ENCODE data around the gene ZBTB3. TPM values are rescaled to one million over a fixed set of nuclear protein-coding genes. Genes with fewer than 3 reads are reported as not detected.

The ZBTB3 gene
- total and polyA plus RNA-seq, 2 of the 13 experiments (the other 11 are each of a cell fraction or from before 2014, with no cell fraction given) = 3.4 to 5.2 TPM

DNA sequence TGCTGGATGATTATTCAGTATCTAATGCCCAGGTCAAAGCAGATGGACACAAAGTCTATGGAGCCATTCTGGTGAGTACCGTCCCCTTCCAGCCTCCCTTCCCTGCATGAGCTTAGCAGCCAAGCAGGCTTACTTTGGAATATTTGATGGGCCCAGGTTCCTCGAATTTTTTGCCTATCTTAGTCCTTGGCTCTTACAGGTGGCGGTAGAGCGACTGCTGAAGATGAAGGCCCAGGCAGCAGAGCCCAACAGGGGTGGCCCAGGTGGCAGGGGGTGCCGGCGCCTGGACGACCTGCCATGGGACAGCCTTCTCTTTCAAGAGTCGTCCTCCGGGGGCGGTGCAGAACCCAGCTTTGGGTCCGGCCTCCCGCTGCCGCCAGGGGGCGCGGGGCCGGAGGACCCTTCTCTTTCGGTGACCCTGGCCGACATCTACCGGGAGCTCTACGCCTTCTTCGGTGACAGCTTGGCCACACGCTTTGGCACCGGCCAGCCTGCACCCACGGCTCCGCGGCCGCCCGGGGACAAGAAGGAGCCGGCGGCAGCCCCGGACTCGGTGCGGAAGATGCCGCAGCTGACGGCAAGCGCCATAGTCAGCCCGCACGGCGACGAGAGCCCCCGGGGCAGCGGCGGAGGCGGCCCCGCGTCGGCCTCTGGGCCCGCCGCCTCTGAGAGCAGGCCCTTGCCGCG lies 32.5 kb upstream of the ZBTB3 start (continued):
- TF ChIP-seq, protein P1, sequence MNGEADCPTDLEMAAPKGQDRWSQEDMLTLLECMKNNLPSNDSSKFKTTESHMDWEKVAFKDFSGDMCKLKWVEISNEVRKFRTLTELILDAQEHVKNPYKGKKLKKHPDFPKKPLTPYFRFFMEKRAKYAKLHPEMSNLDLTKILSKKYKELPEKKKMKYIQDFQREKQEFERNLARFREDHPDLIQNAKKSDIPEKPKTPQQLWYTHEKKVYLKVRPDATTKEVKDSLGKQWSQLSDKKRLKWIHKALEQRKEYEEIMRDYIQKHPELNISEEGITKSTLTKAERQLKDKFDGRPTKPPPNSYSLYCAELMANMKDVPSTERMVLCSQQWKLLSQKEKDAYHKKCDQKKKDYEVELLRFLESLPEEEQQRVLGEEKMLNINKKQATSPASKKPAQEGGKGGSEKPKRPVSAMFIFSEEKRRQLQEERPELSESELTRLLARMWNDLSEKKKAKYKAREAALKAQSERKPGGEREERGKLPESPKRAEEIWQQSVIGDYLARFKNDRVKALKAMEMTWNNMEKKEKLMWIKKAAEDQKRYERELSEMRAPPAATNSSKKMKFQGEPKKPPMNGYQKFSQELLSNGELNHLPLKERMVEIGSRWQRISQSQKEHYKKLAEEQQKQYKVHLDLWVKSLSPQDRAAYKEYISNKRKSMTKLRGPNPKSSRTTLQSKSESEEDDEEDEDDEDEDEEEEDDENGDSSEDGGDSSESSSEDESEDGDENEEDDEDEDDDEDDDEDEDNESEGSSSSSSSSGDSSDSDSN (CRISPR knock-in tag; IDR thresholded peaks at IDR 0.05) = peak; percentile 52; the same call in 1 of the 2 replicates
- no peak for TF ChIP-seq NR2F6 (IDR thresholded peaks at IDR 0.05)
- peak; percentile 50; the same call in 1 of the 2 replicates for TF ChIP-seq NR2F6 (CRISPR knock-in tag; IDR thresholded peaks at IDR 0.05)
- 0 out of 2 replicates have a peak, but pooled peaks have one; percentile 29 for TF ChIP-seq RFXAP (CRISPR knock-in tag; IDR thresholded peaks at IDR 0.05; ENCODE audit: borderline replicate concordance)
- TF ChIP-seq ZFP36L1 (CRISPR knock-in tag; IDR thresholded peaks at IDR 0.05) = no peak
- 0 out of 2 replicates have a peak, but pooled peaks have one; percentile 63 for TF ChIP-seq ZNF709 (CRISPR knock-in tag; IDR thresholded peaks at IDR 0.05)
- TF ChIP-seq, protein P2, sequence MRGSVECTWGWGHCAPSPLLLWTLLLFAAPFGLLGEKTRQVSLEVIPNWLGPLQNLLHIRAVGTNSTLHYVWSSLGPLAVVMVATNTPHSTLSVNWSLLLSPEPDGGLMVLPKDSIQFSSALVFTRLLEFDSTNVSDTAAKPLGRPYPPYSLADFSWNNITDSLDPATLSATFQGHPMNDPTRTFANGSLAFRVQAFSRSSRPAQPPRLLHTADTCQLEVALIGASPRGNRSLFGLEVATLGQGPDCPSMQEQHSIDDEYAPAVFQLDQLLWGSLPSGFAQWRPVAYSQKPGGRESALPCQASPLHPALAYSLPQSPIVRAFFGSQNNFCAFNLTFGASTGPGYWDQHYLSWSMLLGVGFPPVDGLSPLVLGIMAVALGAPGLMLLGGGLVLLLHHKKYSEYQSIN (CRISPR knock-in tag; IDR thresholded peaks at IDR 0.05; ENCODE audit: borderline replicate concordance) = no peak
- 0 out of 2 replicates have a peak, but pooled peaks have one; percentile 24 for TF ChIP-seq ZSCAN20 (CRISPR knock-in tag; IDR thresholded peaks at IDR 0.05; ENCODE audit: borderline replicate concordance)
- TF ChIP-seq HNRNPL (IDR thresholded peaks at IDR 0.05; ENCODE audit: low read depth, low read length) = 0 out of 2 replicates have a peak, but pooled peaks have one; percentile 62
- 0 out of 2 replicates have a peak, but pooled peaks have one; percentile 58 for TF ChIP-seq ZNF615 (CRISPR knock-in tag; IDR thresholded peaks at IDR 0.05; ENCODE audit: borderline replicate concordance)
- no peak for TF ChIP-seq ZNF589 (CRISPR knock-in tag; conservative IDR thresholded peaks at IDR 0.05)
- TF ChIP-seq HOXD1 (CRISPR knock-in tag; IDR thresholded peaks at IDR 0.05) = peak; percentile 49; the same call in 1 of the 2 replicates
- TF ChIP-seq MEIS2 (CRISPR knock-in tag; IDR thresholded peaks at IDR 0.05) = peak; percentile 19; the same call in 1 of the 2 replicates
- TF ChIP-seq ZNF570 (CRISPR knock-in tag; IDR thresholded peaks at IDR 0.05; ENCODE audit: borderline replicate concordance) = no peak
- TF ChIP-seq MXI1 (IDR thresholded peaks at IDR 0.05; ENCODE audit: borderline replicate concordance, low read depth, low read length) = 0 out of 3 replicates have a peak, but pooled peaks have one; percentile 31
- TF ChIP-seq RXRB (CRISPR knock-in tag; IDR thresholded peaks at IDR 0.05; ENCODE audit: borderline replicate concordance) = peak; percentile 69
- no peak for TF ChIP-seq ZNF556 (CRISPR knock-in tag; IDR thresholded peaks at IDR 0.05; ENCODE audit: borderline replicate concordance)
- TF ChIP-seq RAD21 (CRISPR knock-in tag; IDR thresholded peaks at IDR 0.05) = peak; percentile 81
- TF ChIP-seq, protein P3, sequence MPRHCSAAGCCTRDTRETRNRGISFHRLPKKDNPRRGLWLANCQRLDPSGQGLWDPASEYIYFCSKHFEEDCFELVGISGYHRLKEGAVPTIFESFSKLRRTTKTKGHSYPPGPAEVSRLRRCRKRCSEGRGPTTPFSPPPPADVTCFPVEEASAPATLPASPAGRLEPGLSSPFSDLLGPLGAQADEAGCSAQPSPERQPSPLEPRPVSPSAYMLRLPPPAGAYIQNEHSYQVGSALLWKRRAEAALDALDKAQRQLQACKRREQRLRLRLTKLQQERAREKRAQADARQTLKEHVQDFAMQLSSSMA (CRISPR knock-in tag; IDR thresholded peaks at IDR 0.05) = no peak
- TF ChIP-seq, protein P4, sequence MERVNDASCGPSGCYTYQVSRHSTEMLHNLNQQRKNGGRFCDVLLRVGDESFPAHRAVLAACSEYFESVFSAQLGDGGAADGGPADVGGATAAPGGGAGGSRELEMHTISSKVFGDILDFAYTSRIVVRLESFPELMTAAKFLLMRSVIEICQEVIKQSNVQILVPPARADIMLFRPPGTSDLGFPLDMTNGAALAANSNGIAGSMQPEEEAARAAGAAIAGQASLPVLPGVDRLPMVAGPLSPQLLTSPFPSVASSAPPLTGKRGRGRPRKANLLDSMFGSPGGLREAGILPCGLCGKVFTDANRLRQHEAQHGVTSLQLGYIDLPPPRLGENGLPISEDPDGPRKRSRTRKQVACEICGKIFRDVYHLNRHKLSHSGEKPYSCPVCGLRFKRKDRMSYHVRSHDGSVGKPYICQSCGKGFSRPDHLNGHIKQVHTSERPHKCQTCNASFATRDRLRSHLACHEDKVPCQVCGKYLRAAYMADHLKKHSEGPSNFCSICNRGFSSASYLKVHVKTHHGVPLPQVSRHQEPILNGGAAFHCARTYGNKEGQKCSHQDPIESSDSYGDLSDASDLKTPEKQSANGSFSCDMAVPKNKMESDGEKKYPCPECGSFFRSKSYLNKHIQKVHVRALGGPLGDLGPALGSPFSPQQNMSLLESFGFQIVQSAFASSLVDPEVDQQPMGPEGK (CRISPR knock-in tag; IDR thresholded peaks at IDR 0.05) = peak; percentile 34; the same call in 1 of the 2 replicates
- TF ChIP-seq FIP1L1 (IDR thresholded peaks at IDR 0.05; ENCODE audit: borderline replicate concordance, insufficient read depth, low read depth, low read length) = 0 out of 2 replicates have a peak, but pooled peaks have one; percentile 58
- TF ChIP-seq ZMYM3 (CRISPR knock-in tag; IDR thresholded peaks at IDR 0.05) = 0 out of 2 replicates have a peak, but pooled peaks have one; percentile 9
